Measurements from ENCODE around the gene MAST2. TPM values are rescaled to one million over a fixed set of nuclear protein-coding genes. Genes with fewer than 3 reads are reported as not detected.

The MAST2 gene
- total and polyA plus RNA-seq, 9 of the 15 experiments (the other 6 are each of a cell fraction or from before 2014, with no cell fraction given) = 0.73 to 32.0 (median 17.8) TPM

GRCh38 chr1:46067652-46068051, 264.2 kb downstream of the MAST2 start:
- no peak overlapping the region for H3K4me2 ChIP-seq (ENCODE audit: insufficient read depth, low read length)
- peaks cover 4% of the 10 kb centered on the region; the same call in 1 of the 3 replicates for H3K36me3 ChIP-seq (ENCODE audit: control insufficient read depth, insufficient read depth, low read length)
- no peak overlapping the region for H2AFZ ChIP-seq (ENCODE audit: low read depth, low read length)
- ATAC-seq = no peak
- BruUV-seq (replicated peaks) = no TSS peak
- intact Hi-C loops (cut with micrococcal nuclease) (no loop called here), in situ Hi-C loops (cut with MboI) (no loop called here)
- H3K27ac ChIP-seq (ENCODE audit: extremely low read depth, low read depth, low read length) = no peak overlapping the region
- TF ChIP-seq ZBTB5 (IDR thresholded peaks at IDR 0.05) (no peak), ZBTB1 (CRISPR knock-in tag; IDR thresholded peaks at IDR 0.05; ENCODE audit: borderline replicate concordance, low read depth) (no peak), ELF1 (tag; IDR thresholded peaks at IDR 0.05) (no peak), CTCF (IDR thresholded peaks at IDR 0.05 in 2 of 3, conservative IDR thresholded peaks at IDR 0.05 in 1 of 3; ENCODE audit: insufficient read depth in 2 of 3, low read depth in 1 of 3, low read length in 3 of 3) (no peak), ZNF124 (CRISPR knock-in tag; IDR thresholded peaks at IDR 0.05) (no peak), HNRNPL (IDR thresholded peaks at IDR 0.05; ENCODE audit: low read depth, low read length) (no peak), C11orf30 (IDR thresholded peaks at IDR 0.05; ENCODE audit: low read depth) (no peak), E2F1 (CRISPR knock-in tag; IDR thresholded peaks at IDR 0.05) (no peak), NCOA6 (IDR thresholded peaks at IDR 0.05) (no peak), NEUROD1 (IDR thresholded peaks at IDR 0.05; ENCODE audit: borderline replicate concordance, low read depth, low read length, partially characterized antibody) (no peak), CSDE1 (IDR thresholded peaks at IDR 0.05) (no peak), ZBTB49 (CRISPR knock-in tag; IDR thresholded peaks at IDR 0.05; ENCODE audit: borderline replicate concordance) (no peak), TEAD4 (IDR thresholded peaks at IDR 0.05; ENCODE audit: low read length) (no peak), TEAD4 (CRISPR knock-in tag; IDR thresholded peaks at IDR 0.05; ENCODE audit: borderline replicate concordance) (no peak)
- no peaks in the 10 kb centered on the region for H3K9me3 ChIP-seq (replicated peaks; ENCODE audit: control insufficient read depth, insufficient read depth, low read depth, low read length)
- no peaks in the 10 kb centered on the region for H3K79me2 ChIP-seq (ENCODE audit: control insufficient read depth, insufficient read depth, low read length)
- peaks cover 0 to 24% of the 10 kb centered on the region in 2 experiments; a peak in 3 of 5 replicates for H3K4me1 ChIP-seq (replicated peaks in 1 of 2; ENCODE audit: control insufficient read depth in 2 of 2, insufficient read depth in 2 of 2, low read length in 2 of 2)
- no peaks in the 10 kb centered on the region for H4K20me1 ChIP-seq (replicated peaks; ENCODE audit: control insufficient read depth, insufficient read depth, low read length)
- 85% methylated on average over 1 of the region's 1 CpG for WGBS (ENCODE audit: insufficient coverage, low coverage, missing lambda C conversion rate)
- POLR2A ChIA-PET = interaction anchor here (0.6 kb wide), 1 partner anchor 61 kb away, joined by 3 read pairs; no protein-coding TSS in a partner anchor
- CTCF ChIA-PET (ENCODE audit: low intra/inter-chr PET ratio) = no interaction called here
- no peaks in the 10 kb centered on the region for H3K27me3 ChIP-seq (ENCODE audit: control insufficient read depth in 2 of 2, insufficient read depth in 2 of 2, low read length in 2 of 2)
- no peak overlapping the region for H3K9ac ChIP-seq (ENCODE audit: insufficient read depth in 1 of 2, low read depth in 2 of 2, low read length in 2 of 2)
- DNase-seq (ENCODE audit: extremely low read depth in 1 of 4, low spot score in 3 of 4) = no peak
- no peak overlapping the region for H3K4me3 ChIP-seq
- FAIRE-seq = no peak
- no peaks in the 10 kb centered on the region for H3K9me1 ChIP-seq (ENCODE audit: control insufficient read depth, insufficient read depth, low read length)
